Ectodermal cell (in vitro differentiated cells): Measurements from ENCODE around the gene NAB2. TPM values are rescaled to one million over a fixed set of nuclear protein-coding genes. Genes with fewer than 3 reads are reported as not detected.

Source experiments
- H3K27ac ChIP-seq: 2 replicates; pipeline ENCODE4 v1.7.0; 2013; ENCODE audit warnings: mild to moderate bottlenecking, low read depth, low read length; ENCODE audit not compliant: insufficient read depth, poor library complexity, severe bottlenecking
- H3K27me3 ChIP-seq: 2 replicates; pipeline ENCODE4 v1.7.0; 2013; ENCODE audit warnings: mild to moderate bottlenecking, low read length; ENCODE audit not compliant: insufficient read depth, control insufficient read depth, poor library complexity, severe bottlenecking
- H3K36me3 ChIP-seq: one replicate; pipeline ENCODE4 v1.7.0; 2013; ENCODE audit warnings: low read length; ENCODE audit not compliant: control insufficient read depth, insufficient read depth
- H3K4me1 ChIP-seq: one replicate; pipeline ENCODE4 v1.7.0; 2013; ENCODE audit warnings: low read length; ENCODE audit not compliant: control insufficient read depth, insufficient read depth
- H3K4me3 ChIP-seq: 2 replicates; pipeline ENCODE4 v1.7.0; 2013; ENCODE audit warnings: low read depth, low read length, control low read depth; ENCODE audit not compliant: insufficient read depth
- H3K9me3 ChIP-seq: 2 replicates; pipeline ENCODE4 v1.7.0; 2013; ENCODE audit warnings: mild to moderate bottlenecking, low read length, moderate library complexity; ENCODE audit not compliant: control insufficient read depth
- WGBS, 2 experiments: methylation state at CpG; one replicate each; pipeline ENCODE4 v1.1.7; 2013; ENCODE audit warnings: missing lambda C conversion rate in 2 of 2; 5-methylcytosine and 5-hydroxymethylcytosine counted together
- polyA plus RNA-seq, 4 experiments: library from polyadenylated mRNA; stranded (reverse); fragments of 50-300 nt; gene quantifications; one replicate each; pipeline ENCODE4 v1.2.3, GENCODE V29; 2013

NAB2 gene
- polyA plus RNA-seq (2013, experiment 1 of 4), result 40.2 TPM
- polyA plus RNA-seq (2013, experiment 2 of 4), result 37.0 TPM
- polyA plus RNA-seq (2013, experiment 3 of 4), result 30.3 TPM
- polyA plus RNA-seq (2013, experiment 4 of 4), result 35.0 TPM

- Histone ChIP-seq H3K4me3 (peak within 1 kb of the TSS; percentile 61), H3K9me3 (no peaks in the 10 kb centered on the region), H3K4me1 (peaks cover 25% of the 10 kb centered on the region), H3K36me3 (peaks cover 13% of the 10 kb centered on the region), H3K27ac (peak within 1 kb of the TSS; percentile 97), H3K27me3 (no peaks in the 10 kb centered on the region)
- 0% methylated on average over 83 to 86 of the region's 91 CpGs for WGBS, 2 experiments
These were observed at the start of gene NAB2 for GRCh38 chr12:57088354-57089270. Gene NAB2 (plus strand): TSS chr12:57089114. CDS start chr12:57089272, 158 bp downstream.

- no peaks in the 10 kb centered on the region for H3K4me1 ChIP-seq
- no peaks in the 10 kb centered on the region for H3K36me3 ChIP-seq
- no peak overlapping the region for H3K27ac ChIP-seq
- H3K27me3 ChIP-seq, result no peaks in the 10 kb centered on the region
- WGBS, 2 experiments, result 91 to 100% methylated on average over 3 to 4 of the region's 4 CpGs
- no peaks in the 10 kb centered on the region for H3K9me3 ChIP-seq
- no peak overlapping the region for H3K4me3 ChIP-seq
These were observed 48.7 kb upstream of the NAB2 start for GRCh38 chr12:57040211-57040610.

- 80 to 87% methylated on average over 2 of the region's 2 CpGs for WGBS, 2 experiments
- Histone ChIP-seq H3K27ac (no peak overlapping the region), H3K4me1 (no peaks in the 10 kb centered on the region), H3K27me3 (no peaks in the 10 kb centered on the region), H3K36me3 (no peaks in the 10 kb centered on the region), H3K4me3 (no peak overlapping the region), H3K9me3 (no peaks in the 10 kb centered on the region)
These were observed 48.2 kb upstream of the NAB2 start for GRCh38 chr12:57040750-57041149.

- Histone ChIP-seq H3K4me1 (no peaks in the 10 kb centered on the region), H3K4me3 (no peak overlapping the region), H3K9me3 (no peaks in the 10 kb centered on the region), H3K27ac (no peak overlapping the region), H3K36me3 (no peaks in the 10 kb centered on the region), H3K27me3 (no peaks in the 10 kb centered on the region)
- 93 to 99% methylated on average over 2 of the region's 2 CpGs for WGBS, 2 experiments
These were observed 46.2 kb upstream of the NAB2 start for GRCh38 chr12:57042695-57043094.

GRCh38 chr12:57044468-57044867 lies 44.4 kb upstream of the NAB2 start:
- H3K36me3 ChIP-seq, result no peaks in the 10 kb centered on the region
- H3K27ac ChIP-seq, result no peak overlapping the region
- no peaks in the 10 kb centered on the region for H3K4me1 ChIP-seq
- no peaks in the 10 kb centered on the region for H3K9me3 ChIP-seq
- H3K27me3 ChIP-seq, result no peaks in the 10 kb centered on the region
- 93 to 96% methylated on average over 5 to 6 of the region's 6 CpGs for WGBS, 2 experiments
- no peak overlapping the region for H3K4me3 ChIP-seq

- Histone ChIP-seq H3K9me3 (no peaks in the 10 kb centered on the region), H3K27ac (no peak overlapping the region), H3K4me3 (no peak overlapping the region), H3K4me1 (no peaks in the 10 kb centered on the region), H3K27me3 (no peaks in the 10 kb centered on the region), H3K36me3 (no peaks in the 10 kb centered on the region)
- 88 to 90% methylated on average over 3 of the region's 3 CpGs for WGBS, 2 experiments
These were observed 44.0 kb upstream of the NAB2 start for GRCh38 chr12:57044889-57045288.

GRCh38 chr12:57046086-57046791 lies 42.7 kb upstream of the NAB2 start:
- Histone ChIP-seq H3K27me3 (no peaks in the 10 kb centered on the region), H3K36me3 (no peaks in the 10 kb centered on the region), H3K27ac (no peak overlapping the region), H3K4me1 (no peaks in the 10 kb centered on the region), H3K4me3 (no peak overlapping the region), H3K9me3 (no peaks in the 10 kb centered on the region)
- WGBS, 2 experiments, result 85 to 93% methylated on average over 6 of the region's 6 CpGs

GRCh38 chr12:57046947-57047890 lies 41.7 kb upstream of the NAB2 start:
- 91 to 94% methylated on average over 10 of the region's 10 CpGs for WGBS, 2 experiments
- Histone ChIP-seq H3K27me3 (no peaks in the 10 kb centered on the region), H3K4me1 (no peaks in the 10 kb centered on the region), H3K9me3 (no peaks in the 10 kb centered on the region), H3K36me3 (no peaks in the 10 kb centered on the region), H3K4me3 (no peak overlapping the region), H3K27ac (no peak overlapping the region)

GRCh38 chr12:57047981-57048380 lies 40.9 kb upstream of the NAB2 start:
- Histone ChIP-seq H3K4me3 (no peak overlapping the region), H3K9me3 (no peaks in the 10 kb centered on the region), H3K4me1 (no peaks in the 10 kb centered on the region), H3K27ac (no peak overlapping the region), H3K36me3 (no peaks in the 10 kb centered on the region), H3K27me3 (no peaks in the 10 kb centered on the region)
- 81 to 100% methylated on average over 1 of the region's 1 CpG for WGBS, 2 experiments
